NCI-H748 (cell line): ENCODE data around the gene KIR2DL1.
"Not testable (repeated sequence)": the region's sequence is repeated elsewhere in the genome, so short reads cannot be mapped to it uniquely, and the experiment has no call there.

Source experiments
- DNase-seq: peaks from one replicate; lab custom pipeline; 2025; ENCODE audit not compliant: unreplicated experiment; lab: John Stamatoyannopoulos, UW

The KIR2DL1 gene

GRCh38 chr19:54817670-54818536 lies 48.3 kb downstream of the KIR2DL1 start:
- DNase-seq, result no peak

DNA sequence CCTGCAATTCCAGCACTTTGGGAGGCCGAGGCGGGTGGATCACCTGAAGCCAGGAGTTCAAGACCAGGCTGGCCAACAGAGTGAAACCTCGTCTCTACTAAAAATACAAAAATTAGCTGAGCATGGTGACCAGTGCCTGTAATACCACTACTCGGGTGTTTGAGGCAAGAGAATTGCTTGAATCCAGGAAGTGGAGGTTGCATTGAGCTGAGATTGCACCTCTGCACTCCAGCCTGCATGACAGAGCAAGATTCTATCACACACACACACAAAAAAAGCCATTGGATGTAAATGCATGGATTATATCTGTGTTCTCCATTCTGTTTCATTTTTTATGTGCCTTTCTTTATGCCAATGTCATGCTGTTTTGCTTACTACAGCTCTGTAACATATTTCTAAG lies 54.8 kb downstream of the KIR2DL1 start:
- not testable (repeated sequence) for DNase-seq

DNA sequence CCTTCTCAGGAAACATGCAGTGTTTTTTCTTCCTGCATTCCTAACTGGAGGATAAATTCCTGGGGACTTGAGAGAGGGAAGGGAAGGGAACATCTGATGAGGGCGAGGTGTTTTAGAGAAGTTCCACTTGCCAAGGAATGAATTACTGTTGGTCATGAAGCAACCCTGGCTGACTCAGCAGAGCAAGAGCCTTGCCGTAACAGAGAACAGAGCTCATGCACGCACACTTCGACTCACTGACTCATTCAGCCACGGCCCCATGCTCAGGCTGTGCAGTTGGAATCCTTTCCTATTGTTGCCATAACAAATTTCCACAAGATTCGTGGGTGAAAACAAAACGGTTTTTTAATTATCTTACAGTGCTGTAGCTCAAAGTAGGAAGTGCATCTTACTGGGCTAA lies 55.7 kb downstream of the KIR2DL1 start:
- not testable (repeated sequence) for DNase-seq

DNA sequence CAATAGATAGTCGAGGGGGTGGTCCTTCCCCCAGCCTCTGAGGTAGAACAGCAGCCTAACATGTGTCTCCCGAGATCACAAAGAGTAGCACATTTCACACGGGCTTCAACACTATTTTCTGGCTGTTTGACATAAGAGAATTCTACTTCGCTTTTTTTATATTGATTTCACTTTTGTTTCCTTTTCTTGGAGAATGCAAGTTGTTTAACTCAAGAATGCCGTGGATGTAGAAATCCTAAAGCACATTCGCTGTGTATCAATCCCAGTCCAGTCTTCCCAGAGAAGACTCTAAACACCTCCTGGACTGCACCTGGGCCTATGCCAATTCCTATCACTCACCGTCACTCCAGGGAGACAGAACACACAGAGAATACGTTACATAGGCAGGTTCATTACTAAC lies 58.5 kb downstream of the KIR2DL1 start:
- not testable (repeated sequence) for DNase-seq

DNA sequence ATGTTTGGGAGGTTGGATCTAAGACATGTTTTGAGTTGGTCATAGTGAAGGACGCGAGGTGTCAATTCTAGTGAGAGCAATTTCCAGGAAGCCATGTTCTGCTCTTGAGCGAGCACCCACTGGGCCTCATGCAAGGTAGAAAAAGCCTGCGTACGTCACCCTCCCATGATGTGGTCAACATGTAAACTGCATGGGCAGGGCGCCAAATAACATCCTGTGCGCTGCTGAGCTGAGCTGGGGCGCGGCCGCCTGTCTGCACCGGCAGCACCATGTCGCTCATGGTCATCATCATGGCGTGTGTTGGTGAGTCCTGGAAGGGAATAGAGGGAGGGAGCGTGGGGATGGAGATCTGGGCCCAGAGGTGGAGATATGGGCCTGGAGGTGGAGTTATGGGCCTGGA lies 62.9 kb downstream of the KIR2DL1 start, which contains the start of gene KIR2DS4:
Gene KIR2DS4, plus strand, starts transcription at position 181 of the 400 bp plus-strand sequence.
- DNase-seq, result not testable (repeated sequence)
